ENCODE results near the gene BCAS3. TPM values are rescaled to one million over a fixed set of nuclear protein-coding genes. Genes with fewer than 3 reads are reported as not detected.

BCAS3 gene
- total RNA-seq, 4 donors from 2014 or later, result 20.7 to 76.3 (median 39.8) TPM

DNA sequence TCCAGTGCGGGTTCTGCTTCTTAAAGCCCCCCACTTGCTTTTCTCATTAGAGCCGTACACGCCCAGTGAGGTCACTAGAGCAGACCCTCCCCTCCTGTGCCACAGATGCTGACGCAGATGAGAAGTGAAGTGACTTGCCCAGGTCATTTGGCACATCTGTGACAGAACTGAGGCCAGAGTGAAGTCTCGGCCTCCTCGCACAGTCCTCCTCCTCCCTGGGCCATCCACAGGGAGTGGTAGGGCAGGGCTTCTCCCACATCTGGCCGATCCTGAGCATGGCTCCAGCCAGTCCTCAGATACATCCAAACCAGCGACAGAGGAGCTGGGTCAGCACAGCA, 706.7 kb downstream of the BCAS3 start:
- Histone ChIP-seq H3K36me3 (no peaks in the 10 kb centered on the region), H3K27me3 (peaks cover 2% of the 10 kb centered on the region), H3K4me1 (no peaks in the 10 kb centered on the region), H3K9me3 (no peaks in the 10 kb centered on the region), H3K4me3 (no peak overlapping the region), H3K27ac (no peak overlapping the region)
- DNase-seq, result no peak
- TF ChIP-seq POLR2AphosphoS5 (IDR thresholded peaks at IDR 0.05) (no peak), EP300 (IDR thresholded peaks at IDR 0.05; ENCODE audit: low read depth) (no peak)
- in situ Hi-C loops (cut with MboI; ENCODE audit: low pct_ligation_motif_present in 1 of 4, low pct_unique_long_range_greater_than_20kb in 1 of 4, low sequenced_read_pairs in 3 of 4), result loop anchor here (10.0 to 25.0 kb wide), 6 partner anchors 147 to 672 kb away; no protein-coding TSS in a partner anchor
- intact Hi-C loops (cut with DNase I; ENCODE audit: low total_unique reads), result no loop called here
- 84% methylated on average over 8 of the region's 8 CpGs; no CpG with 5 or more reads in 1 of the 2 donors for WGBS, 2 donors (ENCODE audit: low coverage in 1 of 2)

DNA sequence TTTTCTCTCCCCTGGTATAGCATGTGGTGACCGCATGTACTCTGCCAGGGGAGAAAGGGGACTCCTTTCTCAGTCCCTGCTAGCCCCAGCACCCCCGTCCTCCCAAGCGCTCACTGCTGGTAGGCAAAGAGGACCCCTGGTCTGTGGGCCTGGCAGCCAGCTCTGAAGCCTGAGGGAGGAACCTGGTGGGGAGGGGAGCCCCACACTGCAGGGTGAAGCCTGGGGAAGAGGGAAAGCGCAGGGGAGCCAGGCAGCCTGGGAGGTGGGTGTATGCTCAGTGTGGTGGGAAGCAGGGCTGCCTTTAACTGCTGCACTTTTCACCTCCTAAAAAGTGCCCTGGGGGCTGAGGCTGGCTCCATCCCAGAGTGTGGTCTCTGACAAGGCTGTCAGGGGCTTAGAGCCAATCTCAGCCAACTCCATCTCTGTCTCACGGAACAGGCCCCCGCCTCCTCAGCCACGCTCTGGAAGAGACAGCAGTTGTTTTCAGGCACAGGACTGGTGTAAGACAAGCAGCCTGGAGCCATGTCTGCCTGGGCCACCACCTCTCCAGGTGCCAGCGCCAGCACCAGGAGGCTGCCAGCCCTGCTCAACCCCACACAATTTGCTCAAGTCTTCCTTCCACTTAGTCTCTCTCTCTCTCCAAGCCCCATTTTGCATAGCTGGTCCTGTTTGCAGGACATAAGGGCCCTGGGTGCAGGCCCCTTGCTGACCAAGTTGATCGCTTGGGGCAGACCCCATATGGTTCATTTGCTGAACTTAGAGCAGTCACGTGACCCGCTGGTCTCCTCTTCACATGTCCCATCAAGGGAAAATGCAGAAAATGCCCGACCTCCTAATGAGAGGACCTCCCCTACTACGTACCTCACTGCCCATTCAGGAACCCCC, 707.3 kb downstream of the BCAS3 start:
- in situ Hi-C loops (cut with MboI; ENCODE audit: low pct_ligation_motif_present in 1 of 4, low pct_unique_long_range_greater_than_20kb in 1 of 4, low sequenced_read_pairs in 3 of 4), result loop anchor here (10.0 to 25.0 kb wide), 6 partner anchors 148 to 673 kb away; no protein-coding TSS in a partner anchor
- no peak for TF ChIP-seq POLR2A (IDR thresholded peaks at IDR 0.05)
- TF ChIP-seq POLR2AphosphoS5 (IDR thresholded peaks at IDR 0.05), result no peak
- TF ChIP-seq EP300 (IDR thresholded peaks at IDR 0.05; ENCODE audit: low read depth), result no peak
- TF ChIP-seq, protein P1, sequence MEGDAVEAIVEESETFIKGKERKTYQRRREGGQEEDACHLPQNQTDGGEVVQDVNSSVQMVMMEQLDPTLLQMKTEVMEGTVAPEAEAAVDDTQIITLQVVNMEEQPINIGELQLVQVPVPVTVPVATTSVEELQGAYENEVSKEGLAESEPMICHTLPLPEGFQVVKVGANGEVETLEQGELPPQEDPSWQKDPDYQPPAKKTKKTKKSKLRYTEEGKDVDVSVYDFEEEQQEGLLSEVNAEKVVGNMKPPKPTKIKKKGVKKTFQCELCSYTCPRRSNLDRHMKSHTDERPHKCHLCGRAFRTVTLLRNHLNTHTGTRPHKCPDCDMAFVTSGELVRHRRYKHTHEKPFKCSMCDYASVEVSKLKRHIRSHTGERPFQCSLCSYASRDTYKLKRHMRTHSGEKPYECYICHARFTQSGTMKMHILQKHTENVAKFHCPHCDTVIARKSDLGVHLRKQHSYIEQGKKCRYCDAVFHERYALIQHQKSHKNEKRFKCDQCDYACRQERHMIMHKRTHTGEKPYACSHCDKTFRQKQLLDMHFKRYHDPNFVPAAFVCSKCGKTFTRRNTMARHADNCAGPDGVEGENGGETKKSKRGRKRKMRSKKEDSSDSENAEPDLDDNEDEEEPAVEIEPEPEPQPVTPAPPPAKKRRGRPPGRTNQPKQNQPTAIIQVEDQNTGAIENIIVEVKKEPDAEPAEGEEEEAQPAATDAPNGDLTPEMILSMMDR (IDR thresholded peaks at IDR 0.05), result no peak
- WGBS, 2 donors (ENCODE audit: low coverage in 1 of 2), result 91% methylated on average over 13 of the region's 13 CpGs; no CpG with 5 or more reads in 1 of the 2 donors
- H3K4me1 ChIP-seq, result peaks cover 0 to 5% (median 2%) of the 10 kb centered on the region in 4 donors
- H3K27me3 ChIP-seq, result peaks cover 7% of the 10 kb centered on the region
- H3K36me3 ChIP-seq, result no peaks in the 10 kb centered on the region
- no peaks in the 10 kb centered on the region for H3K9me3 ChIP-seq
- H3K27ac ChIP-seq, result no peak overlapping the region
- DNase-seq, result no peak
- intact Hi-C loops (cut with DNase I; ENCODE audit: low total_unique reads), result no loop called here
- H3K4me3 ChIP-seq, result no peak overlapping the region

DNA sequence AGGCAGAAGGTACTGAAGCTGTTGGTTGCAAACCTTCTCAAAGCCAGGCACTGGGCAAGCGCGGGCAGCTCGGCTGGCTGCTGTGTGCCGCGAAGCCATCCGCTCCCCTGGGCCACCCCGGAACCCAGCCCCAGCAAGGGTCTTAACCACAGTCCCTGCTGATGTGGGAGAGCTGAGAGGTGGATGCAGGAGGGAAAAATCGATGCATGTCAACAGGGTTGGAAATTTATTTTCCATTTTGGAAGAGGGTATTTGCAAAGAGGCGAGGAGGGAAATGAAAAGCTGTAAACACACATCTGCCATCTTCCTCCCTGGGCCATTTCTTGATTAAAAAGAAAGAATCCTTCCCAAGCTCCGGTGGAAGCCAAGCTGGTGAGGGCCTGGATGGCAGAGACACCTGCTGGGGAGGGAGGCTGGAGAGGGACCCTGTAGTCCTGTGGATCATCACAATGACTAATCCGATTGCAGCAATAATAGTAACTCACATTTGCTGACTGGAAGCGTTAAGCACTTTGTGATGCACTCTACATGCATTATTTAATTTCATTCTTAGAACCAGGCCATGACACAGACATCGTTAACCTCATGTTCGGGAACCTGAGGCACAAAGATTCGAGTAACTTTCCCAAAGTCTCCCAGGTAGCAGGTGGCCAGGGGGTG, 708.1 kb downstream of the BCAS3 start:
- no peak overlapping the region for H3K4me3 ChIP-seq
- TF ChIP-seq, protein P1 (IDR thresholded peaks at IDR 0.05), result no peak
- H3K27ac ChIP-seq, result no peak overlapping the region
- peaks cover 7% of the 10 kb centered on the region for H3K27me3 ChIP-seq
- no peaks in the 10 kb centered on the region for H3K9me3 ChIP-seq
- in situ Hi-C loops (cut with MboI; ENCODE audit: low pct_ligation_motif_present in 1 of 4, low pct_unique_long_range_greater_than_20kb in 1 of 4, low sequenced_read_pairs in 3 of 4) (loop anchor here (10.0 to 25.0 kb wide), 6 partner anchors 148 to 673 kb away; no protein-coding TSS in a partner anchor), intact Hi-C loops (cut with DNase I; ENCODE audit: low total_unique reads) (no loop called here)
- no peaks in the 10 kb centered on the region for H3K36me3 ChIP-seq
- DNase-seq, result no peak
- peaks cover 0 to 7% (median 2%) of the 10 kb centered on the region in 4 donors for H3K4me1 ChIP-seq
- WGBS, 2 donors (ENCODE audit: low coverage in 1 of 2), result 89 to 90% methylated on average over 7 to 15 of the region's 15 CpGs

DNA sequence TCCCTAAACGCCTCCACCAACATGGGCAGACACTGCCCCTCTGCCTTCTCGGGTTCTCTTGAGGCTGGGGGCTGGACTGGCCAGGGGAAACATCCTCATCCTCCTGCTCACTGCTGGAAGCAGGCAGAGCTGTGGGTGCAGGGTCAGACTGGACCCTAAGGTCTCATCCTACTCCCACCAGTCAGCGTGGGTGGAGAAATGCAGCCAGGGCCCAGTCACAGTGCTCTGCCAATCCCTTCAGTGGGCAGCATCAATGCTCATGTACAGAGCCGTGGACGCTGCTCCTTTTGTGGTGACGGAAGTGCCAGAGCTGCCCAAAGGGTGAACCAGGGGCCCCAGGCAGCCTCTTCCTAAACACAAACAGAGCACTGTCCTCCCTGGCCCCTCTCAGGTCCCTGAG, 708.6 kb downstream of the BCAS3 start:
- WGBS, 2 donors (ENCODE audit: low coverage in 1 of 2), result 86% methylated on average over 6 of the region's 6 CpGs; no CpG with 5 or more reads in 1 of the 2 donors
- H3K4me1 ChIP-seq, result peaks cover 0 to 7% (median 2%) of the 10 kb centered on the region in 4 donors
- DNase-seq, result no peak
- H3K9me3 ChIP-seq, result no peaks in the 10 kb centered on the region
- in situ Hi-C loops (cut with MboI; ENCODE audit: low pct_ligation_motif_present in 1 of 4, low pct_unique_long_range_greater_than_20kb in 1 of 4, low sequenced_read_pairs in 3 of 4), result loop anchor here (10.0 to 25.0 kb wide), 6 partner anchors 149 to 674 kb away; no protein-coding TSS in a partner anchor
- peaks cover 7% of the 10 kb centered on the region for H3K27me3 ChIP-seq
- H3K4me3 ChIP-seq, result no peak overlapping the region
- no peak overlapping the region for H3K27ac ChIP-seq
- no peaks in the 10 kb centered on the region for H3K36me3 ChIP-seq
- intact Hi-C loops (cut with DNase I; ENCODE audit: low total_unique reads), result no loop called here
- TF ChIP-seq, protein P1 (IDR thresholded peaks at IDR 0.05), result no peak
- TF ChIP-seq POLR2A (IDR thresholded peaks at IDR 0.05) (no peak), POLR2AphosphoS5 (IDR thresholded peaks at IDR 0.05) (no peak), EP300 (IDR thresholded peaks at IDR 0.05; ENCODE audit: low read depth) (no peak)

Measured in transverse colon (tissue), 4 donors.